HepG2 (cell line): ENCODE results near the gene RNF4. TPM values are rescaled to one million over a fixed set of nuclear protein-coding genes. Genes with fewer than 3 reads are reported as not detected.

Experiments
- ATAC-seq: fragments of 200-7000 bp; cut with Tn5 transposase; 3 replicates; pipeline ENCODE4 v1.9.1; 2020; ENCODE audit warnings: mild to moderate bottlenecking, moderate library complexity
- BruUV-seq: library from RNA; stranded (reverse); fragments of 400-500 nt; replicated peaks from 2 replicates; lab custom pipeline; 2021; lab: Mats Ljungman, UMichigan
- CTCF ChIA-PET: fragments of 300-600 bp; formaldehyde crosslinking; extraction: SDS; loops from one replicate; lab custom pipeline; 2021; ENCODE audit warnings: low total read pairs, inconsistent platforms, low intra/inter-chr PET ratio; lab: Yijun Ruan, JAX
- POLR2A ChIA-PET: fragments of 350-600 bp; sonication (Branson Sonifier 250); formaldehyde crosslinking; loops from one replicate; lab custom pipeline; 2020; ENCODE audit warnings: antibody characterized with exemption, inconsistent platforms; lab: Yijun Ruan, JAX
- DNase-seq: peaks from one replicate; pipeline ENCODE4 v3.0.0-alpha.2; 2015; ENCODE audit warnings: low spot score
- FAIRE-seq: peaks from 3 replicates; lab custom pipeline; 2011; peaks lifted over from hg19 to GRCh38; lab: Jason Lieb, UNC
- H2AFZ ChIP-seq: one replicate; pipeline ENCODE4 v1.6.1; 2011; ENCODE audit warnings: low read length, inconsistent platforms
- H3K27ac ChIP-seq: fragments of 300-600 bp; 3 replicates; pipeline ENCODE4 v1.8.0; 2011; ENCODE audit warnings: mixed run types, mild to moderate bottlenecking, mixed read lengths, low read length, inconsistent platforms; ENCODE audit not compliant: insufficient read depth; ENCODE audit errors: extremely low read length
- H3K27me3 ChIP-seq, 2 experiments: fragments of 200-600 bp in 1 of 2; 2 replicates in 1 of 2; 3 replicates in 1 of 2; pipeline versions ENCODE4 v1.6.0 to v1.8.0; 2011; ENCODE audit warnings: low read length in 2 of 2, mild to moderate bottlenecking in 2 of 2, moderate library complexity in 2 of 2, inconsistent platforms in 1 of 2; ENCODE audit not compliant: insufficient read depth in 2 of 2, control insufficient read depth in 1 of 2
- H3K36me3 ChIP-seq, 2 experiments: fragments of 200-600 bp in 1 of 2; replicated peaks in 1 of 2; 2 replicates in 1 of 2; 3 replicates in 1 of 2; pipeline versions ENCODE4 v1.5.1 to v1.8.0; 2011; ENCODE audit warnings: low read length in 2 of 2, inconsistent platforms in 1 of 2; ENCODE audit not compliant: insufficient read depth in 2 of 2, control insufficient read depth in 1 of 2
- H3K4me1 ChIP-seq: 2 replicates; pipeline ENCODE4 v1.5.1; 2012; ENCODE audit warnings: low read length, inconsistent platforms; ENCODE audit not compliant: insufficient read depth
- H3K4me2 ChIP-seq: 2 replicates; pipeline ENCODE4 v1.6.0; 2011; ENCODE audit warnings: low read depth, low read length, inconsistent platforms
- H3K4me3 ChIP-seq, 3 experiments: fragments of 200-600 bp in 1 of 3; sonication (generic), shearing (Covaris generic) in 1 of 3; replicated peaks in 1 of 3; 2 replicates each; pipeline ENCODE4 v1.5.1; 2011 to 2016; ENCODE audit warnings: low read length in 3 of 3, inconsistent platforms in 2 of 3, low read depth in 2 of 3, mild to moderate bottlenecking in 2 of 3, control low read depth in 1 of 3, mixed read lengths in 1 of 3; ENCODE audit not compliant: insufficient read depth in 1 of 3
- H3K79me2 ChIP-seq: one replicate; pipeline ENCODE4 v1.6.1; 2011; ENCODE audit warnings: low read length, inconsistent platforms; ENCODE audit not compliant: insufficient read depth
- H3K9ac ChIP-seq: 2 replicates; pipeline ENCODE4 v1.6.0; 2011; ENCODE audit warnings: mild to moderate bottlenecking, low read depth, low read length, inconsistent platforms; ENCODE audit not compliant: insufficient read depth
- H3K9me3 ChIP-seq: 2 replicates; pipeline ENCODE4 v1.5.1; 2012; ENCODE audit warnings: mild to moderate bottlenecking, low read length
- H4K20me1 ChIP-seq: 2 replicates; pipeline ENCODE4 v1.6.0; 2011; ENCODE audit warnings: inconsistent platforms, mild to moderate bottlenecking, low read length, moderate library complexity; ENCODE audit not compliant: insufficient read depth
- ATM ChIP-seq: fragments of 450-650 bp; IDR thresholded peaks from 2 replicates; pipeline ENCODE4 v1.7.1; 2017; ENCODE audit warnings: mild to moderate bottlenecking, borderline replicate concordance
- MAFG ChIP-seq: sonication (generic); formaldehyde crosslinking; IDR thresholded peaks from 2 replicates; pipeline ENCODE4 v1.5.1; 2020; ENCODE audit warnings: mild to moderate bottlenecking, missing genetic modification reagents
- NR2F1 ChIP-seq, 2 experiments: fragments of 450-650 bp in 1 of 2; formaldehyde crosslinking in 1 of 2; IDR thresholded peaks; 2 replicates each; pipeline versions ENCODE4 v1.5.0 to v1.6.1; 2016 to 2020; ENCODE audit warnings: mild to moderate bottlenecking in 1 of 2, missing compliant biosample characterization in 1 of 2, missing genetic modification reagents in 1 of 2, moderate library complexity in 1 of 2
- POLR2G ChIP-seq: fragments of 200-400 bp; formaldehyde crosslinking; IDR thresholded peaks from 2 replicates; pipeline ENCODE4 v1.6.1; 2018; ENCODE audit warnings: mild to moderate bottlenecking, low read depth, low read length, moderate library complexity
- TRAFD1 ChIP-seq: sonication (generic); formaldehyde crosslinking; IDR thresholded peaks from 2 replicates; pipeline ENCODE4 v1.5.1; 2020; ENCODE audit warnings: missing genetic modification reagents, mild to moderate bottlenecking, borderline replicate concordance
- ZNF501 ChIP-seq: sonication (generic); formaldehyde crosslinking; IDR thresholded peaks from 2 replicates; pipeline ENCODE4 v1.5.1; 2020; ENCODE audit warnings: mild to moderate bottlenecking, moderate library complexity, missing genetic modification reagents
- WGBS: methylation state at CpG from one replicate; pipeline ENCODE4 v1.1.6; 2017; ENCODE audit warnings: low lambda C conversion rate; 5-methylcytosine and 5-hydroxymethylcytosine counted together
- in situ Hi-C: cut with HindIII; loops from 2 replicates; pipeline ENCODE4 v1.10.0; 2017; ENCODE audit warnings: low pct_unique_long_range_greater_than_20kb; ENCODE audit not compliant: extremely low pct_ligation_motif_present
- intact Hi-C: fragments of 100-400 bp; cut with micrococcal nuclease; formaldehyde crosslinking; loops from one replicate; pipeline ENCODE4 v1.10.0; 2022; ENCODE audit not compliant: unreplicated experiment
- polyA plus RNA-seq, 8 experiments: library from polyadenylated mRNA; depleted of rRNA in 3 of 8; stranded (reverse) in 7 of 8; unstranded in 1 of 8; fragments of >200 nt; fragmentation: Illumina TruSeq in 4 of 8; extraction: Trizol in 4 of 8; gene quantifications; 2 replicates each; pipeline versions ENCODE4 v1.2.1 to v1.2.3, GENCODE V29; 2011 to 2016; ENCODE audit warnings: low read depth in 4 of 8, missing spikeins in 1 of 8, mixed read lengths in 1 of 8; ENCODE audit not compliant: insufficient read depth in 1 of 8
- total RNA-seq, 5 experiments: library from RNA; depleted of rRNA; stranded (reverse); fragments of >200 nt; fragmentation: Illumina TruSeq; extraction: Trizol; gene quantifications; 2 replicates each; pipeline ENCODE4 v1.2.3, GENCODE V29; 2016; ENCODE audit warnings: low read depth in 1 of 5

Gene RNF4
- total and polyA plus RNA-seq, 2 of the 13 experiments (the other 11 are each of a cell fraction or from before 2014, with no cell fraction given), result 38.1 to 45.1 TPM

- no peak for TF ChIP-seq NR2F1 (CRISPR knock-in tag; IDR thresholded peaks at IDR 0.05)
- no peak for TF ChIP-seq TRAFD1
- no peak for TF ChIP-seq MAFG
- TF ChIP-seq ZNF501 (CRISPR knock-in tag), result no peak
- TF ChIP-seq, all 625 proteins: peak for 0
Measured at GRCh38 chr4:2515830-2516550, 47.1 kb downstream of the RNF4 start (continued).

GRCh38 chr4:2516635-2517034 lies 47.7 kb downstream of the RNF4 start:
- Histone ChIP-seq H3K27me3 (no peaks in the 10 kb centered on the region), H3K4me3 (no peak overlapping the region), H3K9ac (no peak overlapping the region), H3K27ac (no peak overlapping the region), H3K36me3 (peaks cover 22 to 37% of the 10 kb centered on the region in 2 experiments), H3K4me2 (no peak overlapping the region), H3K9me3 (no peaks in the 10 kb centered on the region), H3K4me1 (no peaks in the 10 kb centered on the region), H3K79me2 (no peaks in the 10 kb centered on the region), H4K20me1 (no peaks in the 10 kb centered on the region), H2AFZ (no peak overlapping the region)
- intact Hi-C loops (no loop called here), in situ Hi-C loops (no loop called here)
- TF ChIP-seq POLR2G (peak; percentile 33; the same call in 1 of the 2 replicates), ATM (no peak)
- WGBS, result 87% methylated on average over 2 of the region's 2 CpGs
- ChIA-PET CTCF (no interaction called here), POLR2A (no interaction called here)
- peak; percentile 40 for ATAC-seq
- no peak for DNase-seq
- FAIRE-seq, result no peak
- no TSS peak for BruUV-seq
